Lung (tissue), 12 donors: ENCODE data around the gene ASB15. TPM values are rescaled to one million over a fixed set of nuclear protein-coding genes. Genes with fewer than 3 reads are reported as not detected.

Source experiments
- ATAC-seq: fragments of 200-7000 bp; cut with Tn5 transposase; one replicate; pipeline ENCODE4 v1.9.1; 2020; ENCODE audit warnings: moderate number of reproducible peaks; ENCODE audit not compliant: insufficient read depth, low FRiP score
- DNase-seq, 3 donors: peaks; one replicate each; pipeline ENCODE4 v3.0.0-alpha.2; 2013 to 2017
- H3K27ac ChIP-seq, 2 donors: one replicate each; pipeline ENCODE4 v1.5.1; 2013; ENCODE audit warnings: mild to moderate bottlenecking in 2 of 2, moderate library complexity in 2 of 2, control low read depth in 1 of 2, inconsistent platforms in 1 of 2, low read depth in 1 of 2, low read length in 1 of 2
- H3K27me3 ChIP-seq, 3 donors: one replicate each; pipeline ENCODE4 v1.5.1; 2013; ENCODE audit warnings: low read length in 2 of 3; ENCODE audit not compliant: control insufficient read depth in 3 of 3, insufficient read depth in 3 of 3
- H3K36me3 ChIP-seq, 4 donors: one replicate each; pipeline ENCODE4 v1.5.1; 2013; ENCODE audit warnings: low read length in 4 of 4, mild to moderate bottlenecking in 1 of 4, moderate library complexity in 1 of 4; ENCODE audit not compliant: control insufficient read depth in 4 of 4, insufficient read depth in 4 of 4
- H3K4me1 ChIP-seq, 5 donors: one replicate each; pipeline ENCODE4 v1.5.1; 2013; ENCODE audit warnings: low read length in 5 of 5, mild to moderate bottlenecking in 2 of 5, moderate library complexity in 1 of 5; ENCODE audit not compliant: control insufficient read depth in 5 of 5, insufficient read depth in 5 of 5
- H3K4me3 ChIP-seq: one replicate; pipeline ENCODE4 v1.5.1; 2013; ENCODE audit warnings: mild to moderate bottlenecking, control low read depth, moderate library complexity
- H3K9ac ChIP-seq, 2 donors: one replicate each; pipeline ENCODE4 v1.5.1; 2013; ENCODE audit warnings: low read length in 2 of 2, control low read depth in 1 of 2; ENCODE audit not compliant: insufficient read depth in 1 of 2
- H3K9me3 ChIP-seq, 4 donors: one replicate each; pipeline ENCODE4 v1.5.1; 2013; ENCODE audit warnings: low read length in 3 of 4, mild to moderate bottlenecking in 1 of 4, moderate library complexity in 1 of 4; ENCODE audit not compliant: control insufficient read depth in 4 of 4, insufficient read depth in 3 of 4
- CTCF ChIP-seq: IDR thresholded peaks from 2 replicates; pipeline ENCODE4 v1.5.1; 2012; ENCODE audit warnings: mild to moderate bottlenecking; ENCODE audit errors: control extremely low read depth, extremely low read depth
- WGBS, 2 donors: extraction: QIAGEN DNeasy Blood & Tissue Kit; methylation state at CpG; one replicate each; pipeline ENCODE4 v1.1.7; 2013; 5-methylcytosine and 5-hydroxymethylcytosine counted together
- polyA plus RNA-seq, 2 donors: library from polyadenylated mRNA; stranded (reverse); fragments of 200-250 nt; gene quantifications; one replicate each; pipeline ENCODE4 v1.2.1, GENCODE V29; 2013
- total RNA-seq, 2 donors: library from RNA; depleted of rRNA in 1 of 2; stranded (reverse); fragments of >200 nt in 1 of 2; gene quantifications; one replicate each; pipeline ENCODE4 v1.2.1, GENCODE V29; 2014 to 2021
- donor health status: control.
- donor health status: control.
- donor health status: Bipolar disorder and iron deficiency.
- donor health status: healthy.
- donor health status: DM: yes; HTN: yes; CAD: no.

ASB15 gene
- total and polyA plus RNA-seq, 4 donors, result not detected

GRCh38 chr7:123573341-123573740 lies 28.3 kb upstream of the ASB15 start:
- H3K4me1 ChIP-seq, result no peaks in the 10 kb centered on the region
- no peak overlapping the region for H3K4me3 ChIP-seq
- no peak for ATAC-seq
- no peak for DNase-seq
- no peak for TF ChIP-seq CTCF
- H3K9me3 ChIP-seq, result no peaks in the 10 kb centered on the region
- H3K27me3 ChIP-seq, result no peaks in the 10 kb centered on the region
- no peak overlapping the region for H3K27ac ChIP-seq
- no peak overlapping the region for H3K9ac ChIP-seq
- 81 to 82% methylated on average over 3 of the region's 3 CpGs for WGBS, 2 donors
- H3K36me3 ChIP-seq, result no peaks in the 10 kb centered on the region

GRCh38 chr7:123573896-123574467 lies 27.6 kb upstream of the ASB15 start:
- 86 to 90% methylated on average over 2 of the region's 2 CpGs for WGBS, 2 donors
- ATAC-seq, result no peak
- H3K27ac ChIP-seq, result no peak overlapping the region

GRCh38 chr7:123579416-123579815 lies 22.2 kb upstream of the ASB15 start:
- Histone ChIP-seq H3K9me3 (no peaks in the 10 kb centered on the region), H3K4me3 (no peak overlapping the region), H3K27me3 (no peaks in the 10 kb centered on the region), H3K36me3 (no peaks in the 10 kb centered on the region), H3K4me1 (no peaks in the 10 kb centered on the region), H3K27ac (no peak overlapping the region), H3K9ac (no peak overlapping the region)
- TF ChIP-seq CTCF, result no peak
- DNase-seq (no peak), ATAC-seq (no peak)

More at GRCh38 chr7:123573896-123574467, 27.6 kb upstream of the ASB15 start:
- H3K27me3 ChIP-seq, result no peaks in the 10 kb centered on the region
- H3K4me3 ChIP-seq, result no peak overlapping the region
- H3K9ac ChIP-seq, result no peak overlapping the region
- no peaks in the 10 kb centered on the region for H3K9me3 ChIP-seq
- H3K36me3 ChIP-seq, result no peaks in the 10 kb centered on the region
- no peaks in the 10 kb centered on the region for H3K4me1 ChIP-seq
- TF ChIP-seq CTCF, result no peak
- no peak for DNase-seq
